Cardiac fibroblast (primary cell): Measurements from ENCODE around the gene ROBO1.

Experiments
- DNase-seq, 2 donors: peaks; one replicate each; pipeline versions ENCODE4 v3.0.0 to v3.0.0-alpha.2; 2010; ENCODE audit warnings: low read depth in 2 of 2
- H3K4me3 ChIP-seq, 2 donors: replicated peaks in 1 of 2; 1 replicate in 1 of 2; 2 replicates in 1 of 2; pipeline ENCODE4 v1.5.1; 2011; ENCODE audit warnings: low read depth in 2 of 2, low read length in 2 of 2, mild to moderate bottlenecking in 2 of 2, moderate library complexity in 1 of 2
- CTCF ChIP-seq: IDR thresholded peaks from one replicate; pipeline ENCODE4 v1.5.1; 2011; ENCODE audit warnings: low read depth, mild to moderate bottlenecking, low read length, inconsistent platforms

Gene ROBO1

DNA sequence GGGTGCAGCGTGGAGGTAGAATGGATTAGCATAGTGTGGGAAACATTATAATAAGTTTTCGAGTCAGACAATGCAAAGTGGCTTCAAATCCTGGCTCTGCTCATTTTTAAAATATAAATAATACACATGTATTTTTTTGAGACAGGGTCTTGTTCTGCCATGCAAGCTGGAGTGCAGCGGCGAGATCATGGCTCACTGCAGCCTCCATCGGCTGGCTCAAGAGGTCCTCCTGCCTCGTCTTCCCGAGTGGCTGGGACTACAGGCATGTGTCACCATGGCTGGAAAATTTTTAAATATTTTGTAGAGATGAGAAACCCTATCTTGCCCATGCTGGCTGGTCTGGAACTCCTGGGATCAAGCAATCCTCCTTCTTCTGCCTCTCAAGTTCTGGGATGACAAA, 194.9 kb downstream of the ROBO1 start:
- DNase-seq = no peak
- no peak for TF ChIP-seq CTCF
- H3K4me3 ChIP-seq = no peak overlapping the region

- no peak for DNase-seq
- no peak overlapping the region for H3K4me3 ChIP-seq
- no peak for TF ChIP-seq CTCF
Observed at GRCh38 chr3:79568938-79569337, 198.9 kb downstream of the ROBO1 start.

- no peak for DNase-seq
- no peak for TF ChIP-seq CTCF
- H3K4me3 ChIP-seq = no peak overlapping the region
Observed at GRCh38 chr3:79564192-79564591, 203.6 kb downstream of the ROBO1 start.

DNA sequence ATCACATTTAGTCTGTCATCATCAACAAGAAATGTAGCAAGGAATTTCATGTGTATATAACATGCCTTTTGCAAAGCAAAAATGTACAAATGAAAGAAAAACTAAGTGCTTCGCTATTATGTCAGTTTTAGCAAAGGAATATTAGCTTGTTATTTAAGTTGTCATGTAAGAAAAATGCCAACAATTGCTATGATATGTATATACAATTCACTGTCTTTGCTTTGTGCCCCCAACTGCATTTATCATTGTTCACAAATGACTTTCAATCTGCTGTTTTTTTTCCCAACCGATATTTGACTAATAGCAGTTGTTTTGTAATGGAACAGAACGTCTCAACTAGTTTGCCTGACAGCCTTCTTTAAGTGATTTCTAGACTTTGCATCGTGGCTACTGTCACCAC, 207.1 kb downstream of the ROBO1 start:
- TF ChIP-seq CTCF = no peak
- H3K4me3 ChIP-seq = no peak overlapping the region
- no peak for DNase-seq

- no peak for DNase-seq
- no peak for TF ChIP-seq CTCF
- H3K4me3 ChIP-seq = no peak overlapping the region
Observed at GRCh38 chr3:79558943-79559342, 208.9 kb downstream of the ROBO1 start.

GRCh38 chr3:79555655-79556054, 212.1 kb downstream of the ROBO1 start:
- no peak for DNase-seq
- H3K4me3 ChIP-seq = no peak overlapping the region
- no peak for TF ChIP-seq CTCF

DNA sequence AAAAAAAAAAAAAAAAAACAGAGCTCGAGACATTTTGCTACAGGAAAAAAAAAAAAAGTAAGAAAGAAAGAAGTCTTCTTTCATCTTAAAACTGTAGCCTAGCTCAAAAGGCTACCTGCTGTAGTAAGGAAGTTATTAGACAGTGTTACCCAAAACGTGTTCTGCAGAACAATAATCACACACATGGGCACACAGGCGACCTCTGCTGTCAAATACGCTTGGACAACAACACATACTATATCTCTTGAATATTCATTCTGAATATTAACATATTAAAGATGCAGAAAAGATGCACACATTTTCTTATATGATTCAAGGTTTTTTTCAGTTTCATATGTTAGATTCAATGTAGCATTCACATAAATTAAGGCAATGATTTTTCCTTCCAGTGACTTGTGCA, 215.8 kb downstream of the ROBO1 start:
- no peak for TF ChIP-seq CTCF
- no peak overlapping the region for H3K4me3 ChIP-seq
- no peak for DNase-seq
